Gastroesophageal sphincter (tissue), 3 donors: Measurements from ENCODE around the gene EPB41L3.

Source experiments
- CTCF ChIP-seq, 4 experiments: fragments of 200-600 bp in 2 of 4; fragments of 450-650 bp in 2 of 4; sonication (generic) in 1 of 4; IDR thresholded peaks; one replicate each; pipeline ENCODE4 v1.5.1; 2017 to 2019; ENCODE audit warnings: antibody characterized with exemption in 4 of 4, mild to moderate bottlenecking in 2 of 4, moderate library complexity in 2 of 4
- EP300 ChIP-seq: sonication (generic); formaldehyde crosslinking; IDR thresholded peaks from one replicate; pipeline ENCODE4 v1.6.1; 2017; ENCODE audit warnings: antibody characterized with exemption, mild to moderate bottlenecking
- POLR2A ChIP-seq, 2 donors: fragments of 450-650 bp; IDR thresholded peaks; one replicate each; pipeline ENCODE4 v1.6.1; 2017; ENCODE audit warnings: antibody characterized with exemption in 2 of 2, mild to moderate bottlenecking in 2 of 2, moderate library complexity in 1 of 2
- POLR2AphosphoS5 ChIP-seq: sonication (generic); formaldehyde crosslinking; IDR thresholded peaks from one replicate; pipeline ENCODE4 v1.6.1; 2017; ENCODE audit warnings: antibody characterized with exemption

GRCh38 chr18:5398269-5398668 lies 145.5 kb downstream of the EPB41L3 start:
- no peak for TF ChIP-seq POLR2A (IDR thresholded peaks at IDR 0.05)
- no peak for TF ChIP-seq EP300
- no peak for TF ChIP-seq POLR2AphosphoS5
- TF ChIP-seq CTCF (IDR thresholded peaks at IDR 0.05): no peak
